HG03520 (cell line): ENCODE data around the gene GALNT10.

Experiments used
- ATAC-seq: cut with Tn5 transposase; IDR thresholded peaks from one replicate; pipeline ENCODE4 v1.9.1; 2021; ENCODE audit warnings: mild to moderate bottlenecking, moderate library complexity; ENCODE audit not compliant: unreplicated experiment

GALNT10 gene

GRCh38 chr5:154230526-154230925 lies 40.0 kb downstream of the GALNT10 start:
- no peak for ATAC-seq

GRCh38 chr5:154234551-154234950 lies 44.0 kb downstream of the GALNT10 start:
- no peak for ATAC-seq

GRCh38 chr5:154236011-154236410 lies 45.5 kb downstream of the GALNT10 start:
- ATAC-seq = no peak

- no peak for ATAC-seq
Observed at GRCh38 chr5:154236536-154237375, 46.2 kb downstream of the GALNT10 start.

GRCh38 chr5:154237376-154237743 lies 46.8 kb downstream of the GALNT10 start:
- ATAC-seq = no peak

GRCh38 chr5:154237946-154238345 lies 47.4 kb downstream of the GALNT10 start:
- ATAC-seq = no peak

GRCh38 chr5:154238776-154239481 lies 48.4 kb downstream of the GALNT10 start:
- peak; percentile 60 for ATAC-seq

- ATAC-seq = no peak
Observed at GRCh38 chr5:154240595-154240994, 50.1 kb downstream of the GALNT10 start.

- no peak for ATAC-seq
Observed at GRCh38 chr5:154241021-154241420, 50.5 kb downstream of the GALNT10 start.

GRCh38 chr5:154242442-154242841 lies 51.9 kb downstream of the GALNT10 start:
- ATAC-seq = no peak

- peak; percentile 58 for ATAC-seq
Observed at GRCh38 chr5:154242964-154243376, 52.4 kb downstream of the GALNT10 start.

- no peak for ATAC-seq
Observed at GRCh38 chr5:154243736-154244135, 53.2 kb downstream of the GALNT10 start.

- no peak for ATAC-seq
Observed at GRCh38 chr5:154244476-154244875, 53.9 kb downstream of the GALNT10 start.

- ATAC-seq = no peak
Observed at GRCh38 chr5:154248691-154249090, 58.2 kb downstream of the GALNT10 start.

- ATAC-seq = no peak
Observed at GRCh38 chr5:154249826-154250225, 59.3 kb downstream of the GALNT10 start.

- ATAC-seq = no peak
Observed at GRCh38 chr5:154251529-154251928, 61.0 kb downstream of the GALNT10 start.

GRCh38 chr5:154253807-154254206 lies 63.3 kb downstream of the GALNT10 start:
- ATAC-seq = no peak

- no peak for ATAC-seq
Observed at GRCh38 chr5:154254896-154255295, 64.4 kb downstream of the GALNT10 start.

GRCh38 chr5:154257046-154257445 lies 66.5 kb downstream of the GALNT10 start:
- no peak for ATAC-seq

- ATAC-seq = no peak
Observed at GRCh38 chr5:154258531-154259217, 68.1 kb downstream of the GALNT10 start.

GRCh38 chr5:154260224-154260927 lies 69.8 kb downstream of the GALNT10 start:
- no peak for ATAC-seq
